SK-N-SH (cell line): Measurements from ENCODE around the gene PELI2. TPM values are rescaled to one million over a fixed set of nuclear protein-coding genes. Genes with fewer than 3 reads are reported as not detected.

ENCODE experiments used
- CTCF ChIA-PET: fragments of 300-600, 350-600 bp; formaldehyde crosslinking; extraction: SDS; loops from one replicate; lab custom pipeline; 2021; lab: Yijun Ruan, JAX
- POLR2A ChIA-PET: fragments of 350-600 bp; sonication (Branson Sonifier 250); formaldehyde crosslinking; extraction: SDS; loops from one replicate; lab custom pipeline; 2020; ENCODE audit warnings: antibody characterized with exemption, inconsistent platforms; lab: Yijun Ruan, JAX
- DNase-seq: peaks from one replicate; pipeline ENCODE4 v3.0.0; 2012
- H2AFZ ChIP-seq: fragments of 200-600 bp; sonication (generic); 2 replicates; pipeline ENCODE4 v1.8.1; 2016; ENCODE audit warnings: antibody characterized with exemption, mild to moderate bottlenecking, low read depth
- H3F3A ChIP-seq: fragments of 200-600 bp; sonication (generic); replicated peaks from 2 replicates; pipeline ENCODE3; 2016; ENCODE audit warnings: antibody characterized with exemption, mild to moderate bottlenecking; ENCODE audit not compliant: insufficient read depth
- H3K27ac ChIP-seq, 2 experiments: fragments of 200-500 bp in 1 of 2; fragments of 200-600 bp in 1 of 2; sonication (Bioruptor generic) in 1 of 2; sonication (generic), shearing (Covaris generic) in 1 of 2; 2 replicates each; pipeline versions ENCODE4 v1.5.1 to v1.6.1; 2014 to 2016; ENCODE audit warnings: low read depth in 2 of 2, inconsistent platforms in 1 of 2, low read length in 1 of 2, mild to moderate bottlenecking in 1 of 2, mixed read lengths in 1 of 2
- H3K27me3 ChIP-seq: fragments of 200-600 bp; sonication (generic), shearing (Covaris generic); 2 replicates; pipeline ENCODE4 v1.6.1; 2016; ENCODE audit warnings: mixed run types; ENCODE audit not compliant: insufficient read depth
- H3K36me3 ChIP-seq, 2 experiments: fragments of 200-500 bp in 1 of 2; fragments of 200-600 bp in 1 of 2; sonication (Bioruptor generic) in 1 of 2; sonication (generic) in 1 of 2; replicated peaks in 1 of 2; 2 replicates each; pipeline versions ENCODE3 to v1.5.1; 2014 to 2016; ENCODE audit warnings: low read length in 1 of 2, mild to moderate bottlenecking in 1 of 2; ENCODE audit not compliant: insufficient read depth in 2 of 2, control insufficient read depth in 1 of 2
- H3K4me1 ChIP-seq, 2 experiments: fragments of 200-500 bp in 1 of 2; fragments of 200-600 bp in 1 of 2; sonication (Bioruptor generic) in 1 of 2; sonication (generic), shearing (Covaris generic) in 1 of 2; 2 replicates each; pipeline versions ENCODE4 v1.5.1 to v1.6.1; 2014 to 2016; ENCODE audit warnings: low read depth in 1 of 2, low read length in 1 of 2, mixed run types in 1 of 2; ENCODE audit not compliant: insufficient read depth in 2 of 2, control insufficient read depth in 1 of 2
- H3K4me2 ChIP-seq: fragments of 200-600 bp; sonication (generic), shearing (Covaris generic); 2 replicates; pipeline ENCODE4 v1.6.1; 2017; ENCODE audit warnings: mixed run types
- H3K4me3 ChIP-seq, 2 experiments: fragments of 200-500 bp in 1 of 2; fragments of 200-600 bp in 1 of 2; sonication (Bioruptor generic) in 1 of 2; sonication (generic), shearing (Covaris generic) in 1 of 2; 2 replicates each; pipeline versions ENCODE4 v1.5.1 to v1.8.1; 2014 to 2016; ENCODE audit warnings: low read depth in 2 of 2, inconsistent platforms in 1 of 2, low read length in 1 of 2, mild to moderate bottlenecking in 1 of 2, mixed read lengths in 1 of 2, moderate library complexity in 1 of 2
- H3K79me2 ChIP-seq: fragments of 200-600 bp; sonication (generic); 2 replicates; pipeline ENCODE4 v1.8.1; 2017; ENCODE audit warnings: mild to moderate bottlenecking; ENCODE audit not compliant: insufficient read depth
- H3K9ac ChIP-seq: fragments of 200-600 bp; sonication (generic); 2 replicates; pipeline ENCODE4 v1.6.1; 2017; ENCODE audit warnings: mixed run types
- H3K9me2 ChIP-seq: fragments of 200-600 bp; sonication (generic); 2 replicates; pipeline ENCODE4 v1.6.1; 2017; ENCODE audit warnings: mixed run types
- H3K9me3 ChIP-seq: fragments of 200-600 bp; sonication (generic); 2 replicates; pipeline ENCODE4 v1.6.1; 2017; ENCODE audit warnings: mixed run types, mild to moderate bottlenecking, moderate library complexity
- H4K20me1 ChIP-seq: fragments of 200-600 bp; sonication (generic); 2 replicates; pipeline ENCODE4 v1.6.1; 2017; ENCODE audit warnings: mild to moderate bottlenecking, mixed run types; ENCODE audit not compliant: insufficient read depth
- CHD2 ChIP-seq: fragments of 150-350 bp; IDR thresholded peaks from 2 replicates; pipeline ENCODE4 v1.6.1; 2018; ENCODE audit warnings: low read length; ENCODE audit not compliant: partially characterized antibody
- ELF1 ChIP-seq: IDR thresholded peaks from 2 replicates; pipeline ENCODE4 v1.4.0; 2012
- EP300 ChIP-seq, 2 experiments: IDR thresholded peaks; 2 replicates each; pipeline versions ENCODE4 v1.4.0 to v1.6.1; 2012; ENCODE audit warnings: borderline replicate concordance in 1 of 2, low read depth in 1 of 2, low read length in 1 of 2
- GABPA ChIP-seq: IDR thresholded peaks from 2 replicates; pipeline ENCODE4 v1.4.0; 2012; ENCODE audit warnings: low read depth, mild to moderate bottlenecking
- JUND ChIP-seq: IDR thresholded peaks from 2 replicates; pipeline ENCODE4 v1.4.0; 2012
- NRF1 ChIP-seq: IDR thresholded peaks from 2 replicates; pipeline ENCODE4 v1.6.1; 2012; ENCODE audit warnings: low read depth, mild to moderate bottlenecking, low read length
- PBX3 ChIP-seq: IDR thresholded peaks from 2 replicates; pipeline ENCODE4; 2012
- POLR2AphosphoS5 ChIP-seq: IDR thresholded peaks from 2 replicates; pipeline ENCODE4 v1.6.1; 2012; ENCODE audit warnings: low read depth, low read length
- RCOR1 ChIP-seq: fragments of 150-350 bp; IDR thresholded peaks from 2 replicates; pipeline ENCODE4 v1.6.1; 2017; ENCODE audit warnings: antibody characterized with exemption, low read length
- RFX5 ChIP-seq: IDR thresholded peaks from 2 replicates; pipeline ENCODE4 v1.6.1; 2012; ENCODE audit warnings: mild to moderate bottlenecking, improper control_type of control experiment, low read length
- SIN3A ChIP-seq: IDR thresholded peaks from 2 replicates; pipeline ENCODE4 v1.6.1; 2012; ENCODE audit warnings: low read depth, mild to moderate bottlenecking, low read length, moderate library complexity, borderline replicate concordance
- SMC3 ChIP-seq: IDR thresholded peaks from 2 replicates; pipeline ENCODE4 v1.6.1; 2012; ENCODE audit warnings: low read depth, low read length, improper control_type of control experiment
- TAF1 ChIP-seq: IDR thresholded peaks from 2 replicates; pipeline ENCODE4 v1.6.1; 2012; ENCODE audit warnings: low read depth, mild to moderate bottlenecking, low read length, moderate library complexity, borderline replicate concordance
- YY1 ChIP-seq: IDR thresholded peaks from 2 replicates; pipeline ENCODE4 v1.4.0; 2012; ENCODE audit warnings: low read depth, mild to moderate bottlenecking
- WGBS: methylation state at CpG from one replicate; pipeline ENCODE4 v1.1.6; 2017; ENCODE audit warnings: low lambda C conversion rate; 5-methylcytosine and 5-hydroxymethylcytosine counted together
- polyA plus RNA-seq, 3 experiments: library from polyadenylated mRNA; depleted of rRNA; stranded (reverse); fragments of >200 nt; gene quantifications; 2 replicates each; pipeline ENCODE4 v1.2.3, GENCODE V29; 2012
- TF ChIP-seq, protein P1 (sequence below): fragments of 200-600 bp; sonication (generic); IDR thresholded peaks from 2 replicates; pipeline ENCODE4 v1.6.1; 2017; ENCODE audit warnings: antibody characterized with exemption, mild to moderate bottlenecking, moderate library complexity
- TF ChIP-seq, protein P2 (sequence below): fragments of 150-350 bp; IDR thresholded peaks from 2 replicates; pipeline ENCODE4 v1.6.1; 2017; ENCODE audit warnings: antibody characterized with exemption, low read length, low read depth, borderline replicate concordance
- TF ChIP-seq, protein P3 (sequence below): IDR thresholded peaks from 2 replicates; pipeline ENCODE4 v1.4.0; 2012; ENCODE audit warnings: low read depth, borderline replicate concordance

Gene PELI2
- polyA plus RNA-seq, 1 of the 3 experiments (the other 2 are of a cell fraction), result not detected

- Histone ChIP-seq H3K79me2 (no peaks in the 10 kb centered on the region), H3K27me3 (no peaks in the 10 kb centered on the region; the same call in 1 of the 2 replicates), H3K9me2 (no peaks in the 10 kb centered on the region), H3K9me3 (no peaks in the 10 kb centered on the region; the same call in 1 of the 2 replicates), H2AFZ (no peak overlapping the region), H3K36me3 (no peaks in the 10 kb centered on the region)
- POLR2A ChIA-PET, result no interaction called here
- TF ChIP-seq YY1, result no peak
- TF ChIP-seq, all 33 proteins: peak for 0
- Histone ChIP-seq H4K20me1 (no peaks in the 10 kb centered on the region), H3F3A (no peaks in the 10 kb centered on the region), H3K4me1 (no peaks in the 10 kb centered on the region), H3K27ac (no peak overlapping the region), H3K4me2 (no peak overlapping the region), H3K9ac (no peak overlapping the region), H3K4me3 (no peak overlapping the region)
- CTCF ChIA-PET, result no interaction called here
- DNase-seq, result no peak
- WGBS, result 21% methylated on average over 3 of the region's 3 CpGs
Measured at GRCh38 chr14:56168007-56168616, 49.9 kb downstream of the PELI2 start.

DNA sequence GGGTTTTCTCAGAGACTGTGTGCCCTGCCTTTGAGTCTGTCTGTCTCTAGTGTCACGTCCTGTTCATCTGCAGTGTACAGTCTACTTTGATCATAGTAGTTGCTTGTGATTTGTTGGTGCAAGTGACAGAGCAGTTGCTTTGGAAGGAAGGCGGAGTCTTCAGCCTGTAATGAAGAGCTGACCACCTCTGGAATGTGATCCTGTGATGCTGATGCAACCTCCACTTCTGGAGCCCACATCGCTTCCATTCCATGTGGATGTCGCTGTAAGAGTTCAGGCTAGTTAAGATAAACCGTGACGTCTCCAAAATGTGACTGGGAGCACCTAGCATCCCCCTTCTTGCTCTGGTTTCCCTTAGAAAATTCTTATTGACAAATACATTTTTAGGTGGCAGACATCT lies 51.8 kb downstream of the PELI2 start:
- Histone ChIP-seq H3K4me1 (no peaks in the 10 kb centered on the region), H3K27me3 (peaks cover 6% of the 10 kb centered on the region; the same call in 1 of the 2 replicates), H3K9ac (no peak overlapping the region), H4K20me1 (no peaks in the 10 kb centered on the region), H3K36me3 (no peaks in the 10 kb centered on the region), H3K9me2 (no peaks in the 10 kb centered on the region), H3F3A (no peaks in the 10 kb centered on the region), H2AFZ (no peak overlapping the region), H3K27ac (no peak overlapping the region), H3K4me2 (no peak overlapping the region), H3K79me2 (no peaks in the 10 kb centered on the region), H3K9me3 (no peaks in the 10 kb centered on the region), H3K4me3 (no peak overlapping the region)
- DNase-seq, result no peak
- CTCF ChIA-PET, result no interaction called here
- no peak for TF ChIP-seq ELF1
- TF ChIP-seq NRF1, result no peak
- TF ChIP-seq PBX3, result no peak
- TF ChIP-seq, protein P1, sequence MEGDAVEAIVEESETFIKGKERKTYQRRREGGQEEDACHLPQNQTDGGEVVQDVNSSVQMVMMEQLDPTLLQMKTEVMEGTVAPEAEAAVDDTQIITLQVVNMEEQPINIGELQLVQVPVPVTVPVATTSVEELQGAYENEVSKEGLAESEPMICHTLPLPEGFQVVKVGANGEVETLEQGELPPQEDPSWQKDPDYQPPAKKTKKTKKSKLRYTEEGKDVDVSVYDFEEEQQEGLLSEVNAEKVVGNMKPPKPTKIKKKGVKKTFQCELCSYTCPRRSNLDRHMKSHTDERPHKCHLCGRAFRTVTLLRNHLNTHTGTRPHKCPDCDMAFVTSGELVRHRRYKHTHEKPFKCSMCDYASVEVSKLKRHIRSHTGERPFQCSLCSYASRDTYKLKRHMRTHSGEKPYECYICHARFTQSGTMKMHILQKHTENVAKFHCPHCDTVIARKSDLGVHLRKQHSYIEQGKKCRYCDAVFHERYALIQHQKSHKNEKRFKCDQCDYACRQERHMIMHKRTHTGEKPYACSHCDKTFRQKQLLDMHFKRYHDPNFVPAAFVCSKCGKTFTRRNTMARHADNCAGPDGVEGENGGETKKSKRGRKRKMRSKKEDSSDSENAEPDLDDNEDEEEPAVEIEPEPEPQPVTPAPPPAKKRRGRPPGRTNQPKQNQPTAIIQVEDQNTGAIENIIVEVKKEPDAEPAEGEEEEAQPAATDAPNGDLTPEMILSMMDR, result no peak
- no peak for TF ChIP-seq SIN3A
- TF ChIP-seq, protein P2, sequence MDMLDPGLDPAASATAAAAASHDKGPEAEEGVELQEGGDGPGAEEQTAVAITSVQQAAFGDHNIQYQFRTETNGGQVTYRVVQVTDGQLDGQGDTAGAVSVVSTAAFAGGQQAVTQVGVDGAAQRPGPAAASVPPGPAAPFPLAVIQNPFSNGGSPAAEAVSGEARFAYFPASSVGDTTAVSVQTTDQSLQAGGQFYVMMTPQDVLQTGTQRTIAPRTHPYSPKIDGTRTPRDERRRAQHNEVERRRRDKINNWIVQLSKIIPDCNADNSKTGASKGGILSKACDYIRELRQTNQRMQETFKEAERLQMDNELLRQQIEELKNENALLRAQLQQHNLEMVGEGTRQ, result no peak
- no peak for TF ChIP-seq RFX5
- TF ChIP-seq, protein P3, sequence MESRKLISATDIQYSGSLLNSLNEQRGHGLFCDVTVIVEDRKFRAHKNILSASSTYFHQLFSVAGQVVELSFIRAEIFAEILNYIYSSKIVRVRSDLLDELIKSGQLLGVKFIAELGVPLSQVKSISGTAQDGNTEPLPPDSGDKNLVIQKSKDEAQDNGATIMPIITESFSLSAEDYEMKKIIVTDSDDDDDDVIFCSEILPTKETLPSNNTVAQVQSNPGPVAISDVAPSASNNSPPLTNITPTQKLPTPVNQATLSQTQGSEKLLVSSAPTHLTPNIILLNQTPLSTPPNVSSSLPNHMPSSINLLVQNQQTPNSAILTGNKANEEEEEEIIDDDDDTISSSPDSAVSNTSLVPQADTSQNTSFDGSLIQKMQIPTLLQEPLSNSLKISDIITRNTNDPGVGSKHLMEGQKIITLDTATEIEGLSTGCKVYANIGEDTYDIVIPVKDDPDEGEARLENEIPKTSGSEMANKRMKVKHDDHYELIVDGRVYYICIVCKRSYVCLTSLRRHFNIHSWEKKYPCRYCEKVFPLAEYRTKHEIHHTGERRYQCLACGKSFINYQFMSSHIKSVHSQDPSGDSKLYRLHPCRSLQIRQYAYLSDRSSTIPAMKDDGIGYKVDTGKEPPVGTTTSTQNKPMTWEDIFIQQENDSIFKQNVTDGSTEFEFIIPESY, result no peak
- TF ChIP-seq JUND, result no peak
- no peak for TF ChIP-seq GABPA
- TF ChIP-seq YY1, result no peak
- no peak for TF ChIP-seq EP300 (IDR thresholded peaks at IDR 0.05; ENCODE audit: borderline replicate concordance in 1 of 2, low read depth in 1 of 2, low read length in 1 of 2)
- no peak for TF ChIP-seq RCOR1
- no peak for TF ChIP-seq POLR2AphosphoS5
- no peak for TF ChIP-seq SMC3
- no peak for TF ChIP-seq TAF1
- TF ChIP-seq CHD2, result no peak
- 8% methylated on average over 6 of the region's 6 CpGs for WGBS
- POLR2A ChIA-PET, result no interaction called here
